HG03060 (cell line): Measurements from ENCODE around the gene STK39.
"Not testable (repeated sequence)": the region's sequence is repeated elsewhere in the genome, so short reads cannot be mapped to it uniquely, and the experiment has no call there.

ENCODE experiments used
- ATAC-seq: cut with Tn5 transposase; IDR thresholded peaks from one replicate; pipeline ENCODE4 v1.9.1; 2021; ENCODE audit warnings: low read depth, moderate number of reproducible peaks; ENCODE audit not compliant: unreplicated experiment

STK39 gene

GRCh38 chr2:168143813-168144212 is 103.6 kb downstream of the STK39 start:
- no peak for ATAC-seq

GRCh38 chr2:168140892-168141291 is 106.5 kb downstream of the STK39 start:
- ATAC-seq: no peak

GRCh38 chr2:168139852-168140251 is 107.5 kb downstream of the STK39 start:
- no peak for ATAC-seq

- no peak for ATAC-seq
These were observed 108.5 kb downstream of the STK39 start for GRCh38 chr2:168138901-168139300.

- ATAC-seq: no peak
These were observed 109.0 kb downstream of the STK39 start for GRCh38 chr2:168138374-168138773.

GRCh38 chr2:168137510-168138180 is 109.8 kb downstream of the STK39 start:
- no peak for ATAC-seq

- no peak for ATAC-seq
These were observed 110.9 kb downstream of the STK39 start for GRCh38 chr2:168136392-168136977.

GRCh38 chr2:168135630-168136029 is 111.8 kb downstream of the STK39 start:
- no peak for ATAC-seq

- ATAC-seq: no peak
These were observed 112.3 kb downstream of the STK39 start for GRCh38 chr2:168135121-168135520.

GRCh38 chr2:168134485-168134884 is 112.9 kb downstream of the STK39 start:
- no peak for ATAC-seq

- ATAC-seq: no peak
These were observed 115.0 kb downstream of the STK39 start for GRCh38 chr2:168132389-168132788.

GRCh38 chr2:168130346-168130745 is 117.0 kb downstream of the STK39 start:
- no peak for ATAC-seq

GRCh38 chr2:168127371-168127770 is 120.0 kb downstream of the STK39 start:
- ATAC-seq: no peak

- ATAC-seq: not testable (repeated sequence)
These were observed 125.2 kb downstream of the STK39 start for GRCh38 chr2:168122210-168122609.

GRCh38 chr2:168120730-168121129 is 126.7 kb downstream of the STK39 start:
- no peak for ATAC-seq

- no peak for ATAC-seq
These were observed 127.1 kb downstream of the STK39 start for GRCh38 chr2:168120310-168120709.

GRCh38 chr2:168119515-168120141 is 127.8 kb downstream of the STK39 start:
- ATAC-seq: peak; percentile 56

GRCh38 chr2:168118733-168119514 is 128.5 kb downstream of the STK39 start:
- peak; percentile 53 for ATAC-seq

- ATAC-seq: no peak
These were observed 130.9 kb downstream of the STK39 start for GRCh38 chr2:168116448-168116847.

- no peak for ATAC-seq
These were observed 132.8 kb downstream of the STK39 start for GRCh38 chr2:168114619-168115018.

- no peak for ATAC-seq
These were observed 133.4 kb downstream of the STK39 start for GRCh38 chr2:168114040-168114439.
